ENCODE results near the gene ARID1B.

Gene ARID1B

GRCh38 chr6:157240960-157241311, 463.8 kb downstream of the ARID1B start:
- DNase-seq, result no peak
- Histone ChIP-seq H3K9me2 (replicated peaks; ENCODE audit: insufficient read depth, low read length) (no peaks in the 10 kb centered on the region), H2AFZ (ENCODE audit: low read length) (peak overlapping the region; percentile 70; the same call in 1 of the 2 replicates)

GRCh38 chr6:157242791-157243190, 465.6 kb downstream of the ARID1B start:
- Histone ChIP-seq H3K9me2 (replicated peaks; ENCODE audit: insufficient read depth, low read length) (no peaks in the 10 kb centered on the region), H3K4me2 (ENCODE audit: low read depth, low read length) (no peak overlapping the region), H3K4me1 (ENCODE audit: low read length) (peaks cover 6% of the 10 kb centered on the region; the same call in 1 of the 2 replicates), H4K20me1 (ENCODE audit: insufficient read depth, low read length) (no peaks in the 10 kb centered on the region), H3K27me3 (replicated peaks; ENCODE audit: insufficient read depth, low read length) (no peaks in the 10 kb centered on the region), H3K27ac (ENCODE audit: low read length) (no peak overlapping the region), H3F3A (ENCODE audit: insufficient read depth, low read length) (no peaks in the 10 kb centered on the region), H3K79me2 (ENCODE audit: low read length) (no peaks in the 10 kb centered on the region), H3K9me3 (replicated peaks; ENCODE audit: insufficient read depth, low read length) (no peaks in the 10 kb centered on the region), H3K36me3 (replicated peaks; ENCODE audit: insufficient read depth, low read length) (no peaks in the 10 kb centered on the region), H3K9ac (ENCODE audit: low read length) (no peak overlapping the region), H2AFZ (ENCODE audit: low read length) (no peak overlapping the region), H3K4me3 (ENCODE audit: low read length) (no peak overlapping the region)
- DNase-seq, result no peak
- TF ChIP-seq EZH2phosphoT487 (IDR thresholded peaks at IDR 0.05; ENCODE audit: low read length) (no peak), CTCF (IDR thresholded peaks at IDR 0.05; ENCODE audit: low read length) (no peak), EZH2 (optimal IDR thresholded peaks at IDR 0.05; ENCODE audit: low read depth, low read length) (no peak)

More at GRCh38 chr6:157240960-157241311, 463.8 kb downstream of the ARID1B start:
- no peaks in the 10 kb centered on the region for H3K9me3 ChIP-seq (replicated peaks; ENCODE audit: insufficient read depth, low read length)
- H4K20me1 ChIP-seq (ENCODE audit: insufficient read depth, low read length), result no peaks in the 10 kb centered on the region
- peaks cover 6% of the 10 kb centered on the region; the same call in 1 of the 2 replicates for H3K4me1 ChIP-seq (ENCODE audit: low read length)
- H3K79me2 ChIP-seq (ENCODE audit: low read length), result no peaks in the 10 kb centered on the region
- no peak overlapping the region for H3K27ac ChIP-seq (ENCODE audit: low read length)
- no peaks in the 10 kb centered on the region for H3F3A ChIP-seq (ENCODE audit: insufficient read depth, low read length)
- no peak for TF ChIP-seq CTCF (IDR thresholded peaks at IDR 0.05; ENCODE audit: low read length)
- no peak for TF ChIP-seq EZH2 (optimal IDR thresholded peaks at IDR 0.05; ENCODE audit: low read depth, low read length)
- no peak for TF ChIP-seq EZH2phosphoT487 (IDR thresholded peaks at IDR 0.05; ENCODE audit: low read length)
- H3K4me2 ChIP-seq (ENCODE audit: low read depth, low read length), result peak overlapping the region; percentile 69; the same call in 1 of the 2 replicates
- H3K27me3 ChIP-seq (replicated peaks; ENCODE audit: insufficient read depth, low read length), result no peaks in the 10 kb centered on the region
- H3K36me3 ChIP-seq (replicated peaks; ENCODE audit: insufficient read depth, low read length), result no peaks in the 10 kb centered on the region
- no peak overlapping the region; the same call in 1 of the 2 replicates for H3K9ac ChIP-seq (ENCODE audit: low read length)
- peak overlapping the region; percentile 72 for H3K4me3 ChIP-seq (ENCODE audit: low read length)

GRCh38 chr6:157244175-157244574, 467.0 kb downstream of the ARID1B start:
- Histone ChIP-seq H3K9me3 (replicated peaks; ENCODE audit: insufficient read depth, low read length) (no peaks in the 10 kb centered on the region), H3K27ac (ENCODE audit: low read length) (no peak overlapping the region), H3F3A (ENCODE audit: insufficient read depth, low read length) (no peaks in the 10 kb centered on the region), H3K4me1 (ENCODE audit: low read length) (peaks cover 6% of the 10 kb centered on the region; the same call in 1 of the 2 replicates), H4K20me1 (ENCODE audit: insufficient read depth, low read length) (no peaks in the 10 kb centered on the region), H3K9ac (ENCODE audit: low read length) (no peak overlapping the region), H3K4me3 (ENCODE audit: low read length) (no peak overlapping the region), H3K36me3 (replicated peaks; ENCODE audit: insufficient read depth, low read length) (no peaks in the 10 kb centered on the region), H3K9me2 (replicated peaks; ENCODE audit: insufficient read depth, low read length) (no peaks in the 10 kb centered on the region), H3K27me3 (replicated peaks; ENCODE audit: insufficient read depth, low read length) (no peaks in the 10 kb centered on the region), H2AFZ (ENCODE audit: low read length) (no peak overlapping the region), H3K4me2 (ENCODE audit: low read depth, low read length) (no peak overlapping the region), H3K79me2 (ENCODE audit: low read length) (no peaks in the 10 kb centered on the region)
- DNase-seq, result no peak
- TF ChIP-seq EZH2 (optimal IDR thresholded peaks at IDR 0.05; ENCODE audit: low read depth, low read length), result no peak
- TF ChIP-seq EZH2phosphoT487 (IDR thresholded peaks at IDR 0.05; ENCODE audit: low read length), result no peak
- no peak for TF ChIP-seq CTCF (IDR thresholded peaks at IDR 0.05; ENCODE audit: low read length)

Measured in MM.1S (cell line).